ENCODE data around the gene AK3.
A peak's percentile ranks its signal among the peaks of the same experiment; 100 is the strongest.

- TF ChIP-seq POLR2AphosphoS5 (IDR thresholded peaks at IDR 0.05; ENCODE audit: insufficient read depth, low read depth, low read length) (peak; percentile 96), CTCF (IDR thresholded peaks at IDR 0.05; ENCODE audit: extremely low read depth in 1 of 2, insufficient read depth in 1 of 2, low read depth in 1 of 2, low read length in 2 of 2) (peak; percentile 60 to 78), EZH2 (IDR thresholded peaks at IDR 0.05; ENCODE audit: borderline replicate concordance, low read depth, low read length, severe bottlenecking) (no peak)
Observed at GRCh38 chr9:4679268-4680172, 61.5 kb downstream of the AK3 start, which contains the start of gene CDC37L1.
